OCI-LY7 (cell line): ENCODE measurements around the gene INA.

Experiments
- EZH2phosphoT487 ChIP-seq: fragments of 200-600 bp; sonication (generic); IDR thresholded peaks from 2 replicates; pipeline ENCODE4 v1.6.1; 2018; ENCODE audit warnings: low read depth, borderline replicate concordance, mild to moderate bottlenecking, mixed run types, antibody characterized with exemption, low read length, moderate library complexity, mixed read lengths
- TF ChIP-seq, protein P1 (sequence below): fragments of 200-600 bp; sonication (generic); conservative IDR thresholded peaks from 2 replicates; pipeline ENCODE4 v1.5.1; 2014; ENCODE audit warnings: mild to moderate bottlenecking, antibody characterized with exemption, low read length, moderate library complexity, mixed read lengths

DNA sequence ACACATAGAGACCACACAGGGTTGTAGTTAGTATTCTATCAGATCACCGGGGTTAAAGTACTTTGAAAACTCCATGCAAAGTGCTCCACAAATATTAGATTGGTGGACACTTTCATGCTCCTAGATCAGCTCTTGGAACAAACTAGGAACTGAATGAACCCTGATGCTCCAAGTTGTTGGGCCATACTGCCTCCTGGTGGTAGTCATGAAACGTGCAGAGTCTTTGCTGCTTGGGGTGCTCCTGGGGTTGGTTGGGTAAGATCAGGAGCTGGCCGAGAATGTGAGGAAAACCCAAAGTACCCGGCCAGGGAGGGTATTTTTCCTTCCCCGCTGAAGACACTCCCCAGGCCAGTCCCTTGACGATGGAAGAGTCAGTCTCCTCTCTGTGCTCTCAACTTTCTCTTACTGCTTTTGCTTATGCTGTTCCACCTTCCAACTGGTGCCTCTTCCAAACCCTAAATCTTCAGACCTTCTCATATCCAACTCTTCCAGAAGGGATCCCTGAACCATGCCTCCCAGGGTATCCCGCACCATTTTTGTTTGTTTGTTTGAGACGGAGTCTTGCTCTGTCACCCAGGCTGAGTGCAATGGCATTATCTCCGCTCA lies 32.2 kb upstream of the INA start:
- TF ChIP-seq, protein P1, sequence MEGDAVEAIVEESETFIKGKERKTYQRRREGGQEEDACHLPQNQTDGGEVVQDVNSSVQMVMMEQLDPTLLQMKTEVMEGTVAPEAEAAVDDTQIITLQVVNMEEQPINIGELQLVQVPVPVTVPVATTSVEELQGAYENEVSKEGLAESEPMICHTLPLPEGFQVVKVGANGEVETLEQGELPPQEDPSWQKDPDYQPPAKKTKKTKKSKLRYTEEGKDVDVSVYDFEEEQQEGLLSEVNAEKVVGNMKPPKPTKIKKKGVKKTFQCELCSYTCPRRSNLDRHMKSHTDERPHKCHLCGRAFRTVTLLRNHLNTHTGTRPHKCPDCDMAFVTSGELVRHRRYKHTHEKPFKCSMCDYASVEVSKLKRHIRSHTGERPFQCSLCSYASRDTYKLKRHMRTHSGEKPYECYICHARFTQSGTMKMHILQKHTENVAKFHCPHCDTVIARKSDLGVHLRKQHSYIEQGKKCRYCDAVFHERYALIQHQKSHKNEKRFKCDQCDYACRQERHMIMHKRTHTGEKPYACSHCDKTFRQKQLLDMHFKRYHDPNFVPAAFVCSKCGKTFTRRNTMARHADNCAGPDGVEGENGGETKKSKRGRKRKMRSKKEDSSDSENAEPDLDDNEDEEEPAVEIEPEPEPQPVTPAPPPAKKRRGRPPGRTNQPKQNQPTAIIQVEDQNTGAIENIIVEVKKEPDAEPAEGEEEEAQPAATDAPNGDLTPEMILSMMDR = peak; percentile 97
- TF ChIP-seq EZH2phosphoT487 = no peak
